ENCODE results near the gene GPHA2.

DNA sequence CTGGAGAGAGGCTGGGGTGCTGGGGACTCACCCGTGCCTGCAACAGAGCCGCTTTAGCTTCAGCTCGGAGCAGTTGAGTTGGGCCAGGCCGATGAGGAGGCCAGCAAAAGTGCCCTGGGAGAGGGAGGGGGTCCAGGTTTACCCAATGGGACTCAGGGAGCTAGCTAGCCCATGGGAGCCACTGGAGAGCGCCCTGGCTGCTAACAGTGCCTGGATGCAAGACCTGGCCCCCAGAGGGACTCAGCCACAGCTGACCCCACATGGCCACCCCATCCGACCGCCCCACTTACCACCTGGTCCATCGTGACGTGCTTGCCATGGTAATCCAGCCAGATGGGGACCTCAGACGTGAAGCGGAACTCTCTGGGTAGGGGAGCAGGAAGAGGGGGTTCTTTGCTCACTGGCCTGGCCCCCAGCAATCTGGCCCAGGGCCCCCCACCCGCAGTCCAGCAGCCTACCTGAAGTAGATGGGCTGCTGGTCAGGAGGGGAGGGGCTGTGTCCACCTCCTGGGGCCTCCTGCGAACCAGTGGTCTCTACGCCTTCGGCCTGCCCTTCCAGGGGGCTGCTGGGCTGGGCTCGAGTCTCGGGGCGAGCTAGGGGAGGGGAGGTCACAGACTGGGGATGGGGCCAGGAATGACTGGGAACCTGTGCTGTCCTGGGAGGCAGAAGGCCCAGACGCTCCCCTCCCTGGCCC is 38.2 kb downstream of the GPHA2 start:
- TF ChIP-seq, protein P1, sequence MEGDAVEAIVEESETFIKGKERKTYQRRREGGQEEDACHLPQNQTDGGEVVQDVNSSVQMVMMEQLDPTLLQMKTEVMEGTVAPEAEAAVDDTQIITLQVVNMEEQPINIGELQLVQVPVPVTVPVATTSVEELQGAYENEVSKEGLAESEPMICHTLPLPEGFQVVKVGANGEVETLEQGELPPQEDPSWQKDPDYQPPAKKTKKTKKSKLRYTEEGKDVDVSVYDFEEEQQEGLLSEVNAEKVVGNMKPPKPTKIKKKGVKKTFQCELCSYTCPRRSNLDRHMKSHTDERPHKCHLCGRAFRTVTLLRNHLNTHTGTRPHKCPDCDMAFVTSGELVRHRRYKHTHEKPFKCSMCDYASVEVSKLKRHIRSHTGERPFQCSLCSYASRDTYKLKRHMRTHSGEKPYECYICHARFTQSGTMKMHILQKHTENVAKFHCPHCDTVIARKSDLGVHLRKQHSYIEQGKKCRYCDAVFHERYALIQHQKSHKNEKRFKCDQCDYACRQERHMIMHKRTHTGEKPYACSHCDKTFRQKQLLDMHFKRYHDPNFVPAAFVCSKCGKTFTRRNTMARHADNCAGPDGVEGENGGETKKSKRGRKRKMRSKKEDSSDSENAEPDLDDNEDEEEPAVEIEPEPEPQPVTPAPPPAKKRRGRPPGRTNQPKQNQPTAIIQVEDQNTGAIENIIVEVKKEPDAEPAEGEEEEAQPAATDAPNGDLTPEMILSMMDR (conservative IDR thresholded peaks at IDR 0.05 in 1 of 2, IDR thresholded peaks at IDR 0.05 in 1 of 2; ENCODE audit: low read depth in 1 of 2, low read length in 2 of 2) = no peak
- no peak for TF ChIP-seq EZH2 (IDR thresholded peaks at IDR 0.05; ENCODE audit: low read length, missing control alignments)
